ENCODE data around the gene GRN.
"Not testable (repeated sequence)": the region's sequence is repeated elsewhere in the genome, so short reads cannot be mapped to it uniquely, and the experiment has no call there.

Gene GRN

DNA sequence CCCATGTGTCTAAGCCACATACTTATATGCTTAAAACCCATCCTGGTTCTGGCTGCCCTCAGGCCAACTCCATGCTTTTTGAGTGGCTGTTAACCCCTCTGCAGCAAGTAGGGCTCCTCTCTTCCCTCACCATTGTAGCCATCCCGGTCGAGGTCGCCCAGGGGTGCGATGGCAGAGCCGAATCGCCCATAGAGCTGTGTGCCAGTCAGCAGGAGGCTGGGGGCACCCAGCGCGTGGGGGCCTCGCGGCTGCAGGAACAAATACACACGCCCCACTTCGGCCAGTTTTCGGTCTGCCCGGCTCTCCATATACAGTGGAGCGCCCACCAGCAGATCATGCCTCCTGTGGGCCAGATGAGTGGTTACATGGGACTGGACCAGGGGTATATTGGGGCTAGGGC, 38.3 kb downstream of the GRN start:
- no peak for DNase-seq (ENCODE audit: low spot score)

DNA sequence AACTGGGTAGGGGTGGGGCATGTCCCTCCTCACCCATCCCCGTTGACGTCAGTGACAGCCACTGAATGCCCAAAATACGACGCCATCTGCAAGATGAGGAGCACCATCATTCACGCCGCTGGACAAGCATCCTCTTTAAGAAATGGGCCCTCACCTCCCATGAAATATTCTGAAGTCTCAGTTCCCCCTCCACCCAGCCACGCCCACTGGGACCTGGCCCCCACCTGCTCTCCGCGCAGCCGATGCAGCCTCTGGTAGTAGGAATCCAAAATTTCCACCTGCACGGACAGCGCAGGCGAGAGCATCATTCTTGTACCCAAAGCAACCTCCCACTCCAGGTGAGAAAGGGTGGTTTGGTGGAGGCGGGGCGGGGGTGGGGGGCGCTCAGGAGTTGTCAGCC, 38.8 kb downstream of the GRN start:
- no peak for DNase-seq (ENCODE audit: low spot score)

DNA sequence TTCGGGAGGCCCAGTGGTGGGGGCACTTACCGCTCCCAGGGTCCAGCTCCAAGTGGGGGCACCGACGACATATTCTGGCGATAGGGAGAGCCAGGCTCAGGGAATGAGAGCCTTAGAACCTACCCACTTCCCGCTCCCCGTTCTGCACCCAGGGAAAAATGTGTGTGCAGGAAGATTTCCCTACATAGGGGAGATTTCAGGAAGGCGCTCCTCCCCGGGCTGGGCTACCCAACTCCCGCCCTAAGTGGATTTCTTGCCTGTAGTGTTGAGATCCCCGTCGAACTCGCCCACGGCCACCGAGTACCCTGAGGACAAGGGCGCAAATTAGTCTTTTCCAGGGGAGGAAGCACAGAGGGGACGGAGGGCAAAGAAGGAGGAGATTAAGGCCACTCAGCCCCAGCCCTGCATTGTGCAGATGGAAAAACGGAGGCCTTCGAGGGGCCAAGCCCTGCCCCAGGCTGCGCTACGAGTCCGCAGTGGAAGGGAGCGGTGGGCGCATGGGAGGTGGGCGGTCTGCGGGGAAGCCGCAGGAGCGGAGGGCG, 39.2 kb downstream of the GRN start:
- no peak for DNase-seq (ENCODE audit: low spot score)

DNA sequence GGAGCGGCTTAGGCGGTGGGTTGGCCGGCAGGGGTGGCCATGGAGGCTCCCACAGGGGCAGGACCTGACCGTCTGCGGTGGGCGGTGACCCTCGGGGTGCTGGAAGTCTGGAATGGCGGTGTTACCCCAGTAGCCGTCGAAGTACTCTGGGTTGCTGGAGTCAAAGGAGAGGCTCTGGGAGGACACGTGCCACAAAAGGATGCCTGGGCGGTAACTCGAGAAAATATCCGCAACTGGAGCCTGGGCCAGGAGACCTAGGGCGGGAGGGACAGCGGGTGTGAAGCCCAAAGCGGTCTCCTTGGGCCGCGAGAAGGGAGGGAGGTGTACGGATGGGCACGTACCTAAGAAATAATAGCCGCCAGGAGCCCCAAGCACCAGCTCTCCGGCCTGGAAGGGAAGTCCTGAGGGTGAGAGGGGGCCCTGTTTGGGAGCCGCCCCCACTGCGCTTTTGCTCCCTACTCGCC, 39.8 kb downstream of the GRN start:
- no peak for DNase-seq (ENCODE audit: low spot score)

DNA sequence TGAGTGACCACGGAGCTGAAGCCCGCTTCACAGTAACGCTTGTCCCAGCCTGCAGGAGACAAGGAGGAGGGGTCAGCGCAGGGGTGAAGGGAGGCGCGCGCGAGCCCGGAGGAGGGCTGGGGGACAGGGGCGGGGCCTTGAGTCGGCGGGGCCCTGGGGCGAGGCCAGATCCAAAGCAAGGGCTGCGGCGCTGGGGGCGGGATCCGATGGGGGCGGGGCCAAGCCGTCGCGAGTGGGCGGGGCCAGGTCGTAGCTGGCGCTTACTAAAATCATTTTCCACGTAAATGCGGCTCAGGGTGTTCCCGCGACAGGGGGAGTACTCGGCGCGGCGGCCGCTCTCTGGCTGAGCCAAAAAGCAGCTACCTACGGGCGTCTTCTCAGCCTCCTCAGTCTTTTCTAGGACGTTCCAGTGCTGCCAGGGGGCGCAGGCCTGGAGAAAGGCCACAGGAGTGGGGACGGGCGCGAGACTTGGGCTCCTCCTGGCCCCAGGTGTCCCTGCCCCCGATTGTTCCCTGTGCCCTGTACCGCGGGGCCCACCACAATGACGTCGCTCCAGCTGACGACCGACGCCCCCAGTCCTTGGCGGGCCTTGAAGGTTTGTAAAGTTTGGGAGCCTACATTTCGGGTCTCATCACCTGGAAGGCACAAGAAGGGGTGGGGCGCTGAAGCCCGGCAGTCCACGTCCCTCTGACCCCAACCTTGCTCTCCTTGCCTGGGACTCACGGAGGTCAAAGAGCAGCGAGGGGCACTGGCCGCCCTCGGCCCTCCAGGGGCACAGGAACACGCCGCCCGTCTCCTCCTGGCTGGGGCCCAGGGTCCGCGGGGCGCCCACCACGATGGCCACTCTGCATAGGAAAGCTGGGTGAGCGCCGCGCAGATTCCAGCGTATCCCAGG, 40.4 kb downstream of the GRN start:
- peak; percentile 35 for DNase-seq (ENCODE audit: low spot score)

DNA sequence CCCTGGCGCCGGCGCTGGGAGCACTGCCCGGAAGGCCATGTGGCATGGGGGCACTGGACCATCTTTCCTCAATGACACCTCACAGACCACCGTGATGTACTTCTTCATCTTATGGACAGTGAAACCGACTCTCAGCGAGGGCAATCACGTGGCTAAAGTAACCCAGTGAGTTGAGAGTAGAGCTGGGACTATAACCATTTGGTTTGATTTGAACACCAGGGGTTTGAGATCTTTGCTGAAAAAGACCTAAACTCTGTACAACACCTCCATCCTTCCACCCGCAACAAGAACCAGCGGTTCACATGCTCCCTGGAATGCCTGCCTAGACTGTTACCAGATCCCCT, 41.1 kb downstream of the GRN start:
- DNase-seq (ENCODE audit: low spot score) = no peak

DNA sequence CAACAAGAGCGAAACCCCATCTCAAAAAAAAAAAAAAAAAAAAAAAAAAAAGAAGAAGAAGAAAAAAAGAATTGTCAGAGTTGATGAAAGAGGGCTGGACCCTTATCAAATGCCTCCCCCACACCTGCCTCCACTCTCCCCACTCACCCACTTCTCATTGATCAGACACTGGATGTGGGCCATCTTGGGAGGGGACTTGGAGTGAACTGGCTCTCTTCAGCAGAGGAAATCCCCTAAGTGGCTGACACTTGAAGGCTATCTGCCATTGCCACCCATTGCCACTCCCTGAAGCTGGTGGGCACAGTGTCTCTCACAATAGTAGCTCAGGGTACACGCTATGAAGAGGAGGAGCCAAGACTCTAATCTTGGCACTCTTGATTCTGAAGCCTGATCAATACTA, 42.7 kb downstream of the GRN start:
- DNase-seq (ENCODE audit: low spot score) = no peak

DNA sequence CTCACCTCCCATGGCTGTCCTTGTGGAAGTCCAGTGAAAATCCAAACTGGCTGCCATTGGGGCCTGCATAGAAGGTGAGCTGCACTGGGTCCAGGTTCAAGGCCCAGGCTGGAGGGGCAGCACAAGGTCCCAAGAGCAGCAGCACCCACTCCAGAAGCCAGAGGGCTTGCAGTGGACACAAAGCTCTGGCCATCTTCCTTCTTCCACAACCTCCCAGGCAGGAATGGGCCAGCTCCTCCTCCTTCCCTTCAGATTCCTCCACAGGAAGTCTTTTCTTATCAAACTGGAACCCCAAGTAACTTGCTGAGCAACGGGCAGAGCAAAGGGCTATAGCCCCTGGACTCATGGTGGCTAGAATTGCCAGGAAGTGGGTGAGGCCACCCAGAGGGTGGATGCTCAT, 44.2 kb downstream of the GRN start, which contains the start of gene ITGA2B:
ITGA2B (minus strand) TSS at position 369 of the 400 bp plus-strand sequence; CDS start at position 193, 176 bp downstream.
- DNase-seq (ENCODE audit: low spot score) = no peak

DNA sequence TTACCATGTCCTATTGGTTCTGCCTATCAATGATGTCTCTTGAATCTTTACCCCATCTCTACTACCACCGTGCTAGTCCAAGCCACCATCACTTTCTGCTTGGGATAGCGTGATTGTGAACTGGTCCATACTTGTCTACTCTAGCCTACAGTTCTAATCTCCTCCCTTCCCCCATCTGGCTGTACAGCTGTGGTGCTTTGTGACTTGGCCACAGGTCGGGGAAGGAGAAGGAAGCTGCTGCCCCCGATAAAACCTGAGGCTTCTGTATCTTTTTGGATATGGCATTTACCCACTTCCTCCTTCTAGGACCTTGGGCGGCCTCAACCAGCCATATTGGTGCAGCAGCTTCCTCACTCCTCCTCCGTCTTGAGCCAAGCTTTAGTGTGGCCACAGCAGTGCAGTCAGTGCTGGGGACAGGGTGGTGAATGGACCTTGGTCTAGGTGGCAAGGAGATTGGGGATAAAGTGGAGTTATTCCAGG, 44.7 kb downstream of the GRN start:
- no peak for DNase-seq (ENCODE audit: low spot score)

DNA sequence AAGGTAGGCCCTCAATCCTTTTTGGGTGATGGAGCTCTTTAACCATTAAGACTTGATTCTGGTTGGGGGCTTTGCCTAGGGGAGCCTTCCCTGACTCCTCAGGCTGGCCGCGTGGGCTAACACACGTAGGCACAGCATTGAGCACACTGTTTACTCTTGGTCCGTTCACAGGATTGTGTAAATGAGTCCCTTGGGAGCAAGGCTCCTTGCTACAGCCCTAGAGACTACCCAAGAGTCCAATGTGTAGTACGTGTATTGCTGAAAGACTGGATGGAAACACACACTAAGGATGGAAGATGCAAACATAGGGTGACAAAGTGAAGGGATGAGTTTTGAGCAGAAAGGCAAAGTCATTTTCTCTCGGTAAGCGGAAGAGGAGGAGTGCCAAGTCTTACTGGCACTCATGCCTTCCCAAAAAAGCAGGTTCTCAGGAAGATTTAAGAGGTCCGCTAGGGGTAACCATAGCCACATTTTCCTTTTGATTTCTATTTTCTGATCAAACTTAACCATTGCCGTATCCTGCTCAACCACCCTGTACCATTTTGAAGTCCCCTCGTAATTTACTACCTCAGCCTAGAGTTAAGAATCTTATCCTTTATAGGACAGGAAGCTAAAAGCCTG, 45.3 kb downstream of the GRN start:
- DNase-seq (ENCODE audit: low spot score) = no peak

DNA sequence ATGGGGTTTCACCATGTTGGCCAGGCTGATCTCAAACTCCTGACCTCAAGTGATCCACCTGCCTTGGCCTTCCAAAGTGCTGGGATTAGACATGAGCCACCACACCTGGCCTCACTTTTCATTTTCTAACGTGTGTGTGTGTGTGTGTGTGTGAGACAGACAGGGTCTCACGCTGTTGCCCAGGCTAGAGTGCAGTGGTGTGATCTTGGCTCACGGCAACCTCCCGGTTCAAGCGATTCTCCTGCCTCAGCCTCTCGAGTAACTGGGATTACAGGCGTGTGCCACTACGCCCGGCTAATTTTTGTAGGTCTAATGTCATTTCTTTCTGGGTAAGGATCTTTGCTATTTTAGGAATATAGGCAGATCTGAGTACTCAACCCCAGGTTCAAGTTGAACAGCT, 49.0 kb downstream of the GRN start:
- DNase-seq (ENCODE audit: low spot score) = not testable (repeated sequence)

DNA sequence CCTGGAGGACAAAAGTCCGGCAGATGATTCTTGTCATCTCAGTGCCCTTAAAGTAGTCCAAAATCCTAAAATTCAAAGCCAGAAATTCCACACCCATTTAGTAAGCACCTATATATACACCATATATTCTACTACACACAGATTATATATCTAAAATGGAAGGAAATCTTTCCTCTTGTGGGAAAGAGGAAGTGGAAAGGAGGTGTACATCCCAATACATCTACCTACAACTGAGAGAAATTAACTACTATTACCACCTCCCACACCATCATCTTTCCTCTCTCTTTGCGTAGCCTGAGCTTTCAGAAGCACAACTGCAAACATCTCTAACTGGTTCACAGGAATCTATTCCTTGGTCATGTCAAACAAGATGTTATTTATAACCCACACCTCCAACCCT, 49.7 kb downstream of the GRN start:
- DNase-seq (ENCODE audit: low spot score) = no peak

DNA sequence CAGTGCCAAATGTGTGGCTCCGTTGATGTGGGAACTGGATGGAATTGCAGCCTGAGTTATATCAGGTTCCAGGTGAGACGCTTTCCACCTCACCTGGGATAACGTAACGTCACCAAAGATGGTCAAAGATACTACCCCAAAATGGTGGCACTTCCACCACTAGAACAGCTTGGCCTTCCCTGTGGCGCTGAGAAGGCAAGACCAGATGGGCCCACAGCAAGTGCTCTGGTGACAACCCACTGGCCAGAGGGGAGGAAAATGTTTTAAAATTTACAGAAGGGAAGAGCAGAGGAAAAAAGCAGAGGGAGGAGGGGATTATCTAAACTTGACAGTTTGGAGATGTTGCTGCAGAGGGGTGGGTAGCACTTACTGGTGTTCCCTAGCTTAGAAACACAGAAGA, 51.8 kb downstream of the GRN start:
- no peak for DNase-seq (ENCODE audit: low spot score)

DNA sequence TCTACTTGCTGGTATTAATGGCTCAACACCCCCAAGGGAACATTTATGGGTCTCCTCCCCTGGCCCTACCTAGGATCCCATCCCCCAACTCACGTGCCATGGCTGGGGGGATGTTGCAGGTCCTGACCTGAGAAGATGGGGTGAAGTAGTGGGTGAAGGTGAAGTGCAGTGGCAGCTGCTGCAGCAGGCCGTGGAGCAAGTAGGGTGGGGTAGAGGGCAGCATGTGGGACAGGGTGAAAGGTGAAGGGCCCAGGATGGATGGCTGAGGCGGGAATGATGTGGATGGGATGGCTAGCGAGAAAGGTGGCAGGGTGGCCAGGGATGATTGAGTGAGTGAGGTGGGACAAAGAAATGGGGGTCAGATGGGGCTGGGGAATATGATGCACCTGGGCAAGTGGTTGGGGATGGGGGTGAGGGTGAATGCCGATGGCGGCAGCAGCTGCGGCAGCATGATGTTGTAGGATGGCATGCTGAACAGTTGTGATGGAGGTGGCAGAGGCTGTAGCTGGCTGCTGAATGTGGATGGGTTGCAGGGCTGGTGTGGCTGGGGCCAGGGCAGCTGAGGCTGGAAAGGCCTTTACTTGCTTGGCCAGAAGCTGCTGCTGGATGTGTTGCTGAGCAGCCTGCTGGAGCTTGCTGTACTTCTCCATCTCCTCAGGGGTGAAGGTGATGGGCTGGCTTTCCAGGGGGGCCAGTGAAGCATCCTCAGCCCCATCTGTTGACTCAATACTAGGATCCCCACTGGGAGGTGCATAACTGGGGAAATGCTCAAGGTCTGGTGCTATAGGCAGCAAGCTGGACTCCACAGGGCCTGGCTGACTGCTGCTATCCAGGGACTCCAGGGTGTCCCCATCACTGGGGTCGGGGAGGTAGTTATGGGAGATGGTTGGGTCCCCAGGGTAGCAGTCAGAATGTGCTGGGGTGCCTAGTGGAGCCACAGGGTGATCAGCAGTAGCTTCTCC, 52.7 kb downstream of the GRN start:
- no peak for DNase-seq (ENCODE audit: low spot score)

DNA sequence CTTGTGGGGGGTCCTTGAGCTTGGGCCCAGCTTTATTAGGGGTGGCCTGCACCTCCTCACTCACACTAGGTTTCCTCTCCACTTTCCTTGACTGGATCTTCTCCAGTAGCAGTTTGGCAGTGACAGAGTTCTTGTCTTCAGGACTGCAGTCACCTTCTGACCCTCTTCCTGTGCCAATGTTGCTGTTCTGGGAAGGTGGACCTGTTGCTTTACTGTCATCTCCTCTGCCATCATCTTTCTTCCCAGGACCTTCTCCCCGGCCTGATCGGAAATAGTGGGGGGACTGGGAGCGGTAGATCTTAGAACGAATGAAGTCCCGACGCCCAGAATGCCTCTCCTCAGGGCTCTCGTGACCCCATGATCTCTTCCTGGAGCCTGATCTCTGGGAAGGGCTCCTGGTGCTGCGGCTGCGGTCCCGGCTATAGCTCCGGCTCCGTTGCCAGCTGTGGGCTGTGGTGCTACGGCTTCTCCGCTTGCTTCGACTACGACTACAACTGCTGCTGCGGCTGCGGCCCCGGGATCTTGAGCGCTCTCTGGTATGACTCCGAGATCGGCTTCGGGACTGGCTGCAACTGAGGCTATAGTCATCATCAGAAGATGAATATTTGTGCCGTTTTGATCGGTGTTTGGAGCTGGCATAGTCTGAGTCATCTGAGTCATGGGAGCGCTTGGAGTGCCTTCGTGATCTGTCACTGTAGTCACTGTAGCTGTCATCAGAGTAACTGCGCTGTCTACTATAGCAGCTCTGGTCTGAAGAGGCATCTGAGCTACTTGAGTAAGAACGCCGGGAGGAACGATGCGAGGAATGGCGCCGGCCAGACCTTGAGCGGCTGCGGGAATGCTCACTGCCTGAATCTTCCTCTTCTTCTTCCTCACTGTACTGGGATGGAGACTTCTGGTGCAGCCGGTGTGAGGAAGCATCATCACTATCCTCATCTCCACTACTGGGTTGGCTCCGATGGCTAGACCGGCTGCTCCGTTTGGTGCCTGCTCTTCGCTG, 53.9 kb downstream of the GRN start:
- no peak for DNase-seq (ENCODE audit: low spot score)

DNA sequence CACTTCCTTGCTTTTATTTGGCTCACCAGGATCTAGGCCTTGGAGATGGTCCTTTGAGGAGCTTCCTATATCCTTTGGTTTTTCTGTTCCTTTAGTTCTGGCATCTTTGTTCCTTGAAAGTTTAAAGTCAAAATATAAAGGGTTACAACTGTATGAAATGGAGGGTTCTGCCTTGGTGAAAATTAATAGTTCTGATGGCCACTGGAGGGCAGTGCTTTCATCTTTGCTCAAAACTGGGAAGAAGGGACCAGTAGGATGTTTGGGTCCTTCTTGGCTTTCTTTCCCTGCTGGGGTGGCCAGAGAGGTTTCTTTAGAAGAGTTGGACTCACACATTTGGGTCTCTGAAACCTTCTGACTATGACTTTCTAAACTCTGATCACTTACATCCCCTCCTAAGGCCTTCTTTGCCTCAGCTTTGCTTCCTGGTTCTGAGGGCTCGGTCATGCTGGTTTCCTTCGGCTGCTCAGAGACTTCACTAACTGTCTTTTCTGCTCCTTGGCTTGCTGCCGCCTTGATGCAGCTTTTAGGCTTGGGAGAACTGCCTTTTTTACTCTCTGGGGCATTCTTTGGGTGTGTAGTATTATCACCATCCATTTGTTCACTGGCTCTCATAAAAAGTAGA, 55.2 kb downstream of the GRN start:
- DNase-seq (ENCODE audit: low spot score) = no peak
